Activated T-cell treated with anti-CD3 and anti-CD28 coated beads, Interleukin-2, amount 50 U/mL, for 72 hours (primary cell): ENCODE data around the gene FXYD3. TPM values are rescaled to one million over a fixed set of nuclear protein-coding genes. Genes with fewer than 3 reads are reported as not detected.

Source experiments
- total RNA-seq, 2 donors: library from RNA; stranded (reverse); gene quantifications; one replicate each; pipeline ENCODE4 v1.2.3, GENCODE V29; 2022

FXYD3 gene
- total RNA-seq, 2 donors from 2014 or later: not detected

Other genes with a start within 250 kb of the FXYD3 start
- gene ZNF30, start 188.9 kb upstream of the FXYD3 start, total RNA-seq: 1 to 10 TPM; 4.6 to 8.5 TPM
- 1 to 10 TPM; 8.3 to 9.1 TPM for gene ZNF792, start 151.6 kb upstream of the FXYD3 start, total RNA-seq
- 100 to 1,000 TPM; 233 to 236 TPM for gene GRAMD1A, start 115.5 kb upstream of the FXYD3 start, total RNA-seq
- 1 to 10 TPM; 2.7 to 4.7 TPM for gene SCN1B, start 85.4 kb upstream of the FXYD3 start, total RNA-seq
- under 1 TPM; 0.19 to 0.30 TPM for gene HPN, start 74.1 kb upstream of the FXYD3 start, total RNA-seq
- gene LGI4, start 19.2 kb downstream of the FXYD3 start, total RNA-seq: under 1 TPM; 0.72 to 1.00 TPM
- gene FXYD1, start 23.0 kb downstream of the FXYD3 start, total RNA-seq: 1 to 10 TPM; 1.6 to 2.0 TPM
- gene FXYD7, start 27.4 kb downstream of the FXYD3 start, total RNA-seq: 1 to 10 TPM; 1.0 to 1.2 TPM
- gene FXYD5, start 38.9 kb downstream of the FXYD3 start, total RNA-seq: 100 to 1,000 TPM; 331 to 342 TPM
- not detected for gene FAM187B, start 112.9 kb downstream of the FXYD3 start, total RNA-seq
- gene LSR, start 133.2 kb downstream of the FXYD3 start, total RNA-seq: 10 to 100 TPM; 24.2 to 41.1 TPM
- 100 to 1,000 TPM; 202 to 212 TPM for gene USF2, start 153.1 kb downstream of the FXYD3 start, total RNA-seq
- 1 to 10 TPM; 1.2 to 2.4 TPM for gene HAMP, start 166.7 kb downstream of the FXYD3 start, total RNA-seq
- under 1 TPM; 0.29 to 0.83 TPM for gene MAG, start 176.3 kb downstream of the FXYD3 start, total RNA-seq
- gene CD22, start 213.4 kb downstream of the FXYD3 start, total RNA-seq: 10 to 100 TPM; 39.1 to 44.5 TPM
- 1 to 10 TPM in 1 of 2 donors, under 1 TPM in 1; 0.67 to 1.4 TPM for gene FFAR1, start 232.1 kb downstream of the FXYD3 start, total RNA-seq
- 1 to 10 TPM; 6.6 to 8.8 TPM for gene FFAR3, start 242.6 kb downstream of the FXYD3 start, total RNA-seq